Fibroblast of lung (primary cell): ENCODE measurements around the gene ZNF79.

Experiments used
- CTCF ChIP-seq, 2 donors: IDR thresholded peaks in 1 of 2; conservative IDR thresholded peaks in 1 of 2; 1 replicate in 1 of 2; 2 replicates in 1 of 2; pipeline ENCODE4 v1.5.1; 2011 to 2012; ENCODE audit warnings: low read length in 2 of 2, control low read depth in 1 of 2, inconsistent platforms in 1 of 2, low read depth in 1 of 2, mild to moderate bottlenecking in 1 of 2
- EZH2 ChIP-seq: IDR thresholded peaks from 2 replicates; pipeline ENCODE4 v1.5.1; 2012; ENCODE audit warnings: low read length, control low read depth, mild to moderate bottlenecking; ENCODE audit errors: missing control alignments

GRCh38 chr9:127402401-127403090 is 21.6 kb upstream of the ZNF79 start:
- no peak for TF ChIP-seq CTCF (conservative IDR thresholded peaks at IDR 0.05 in 1 of 2, IDR thresholded peaks at IDR 0.05 in 1 of 2; ENCODE audit: low read depth in 1 of 2, low read length in 2 of 2)
- TF ChIP-seq EZH2: no peak
